Fibroblast of pulmonary artery (primary cell): ENCODE results near the gene STRADB.
A peak's percentile ranks its signal among the peaks of the same experiment; 100 is the strongest.

Experiments
- DNase-seq: peaks from one replicate; pipeline ENCODE4 v3.0.0-alpha.2; 2010; ENCODE audit warnings: low read depth
- H3K4me3 ChIP-seq: replicated peaks from 2 replicates; pipeline ENCODE4 v1.5.1; 2011; ENCODE audit warnings: low read depth, mild to moderate bottlenecking, control low read depth, low read length, moderate library complexity
- CTCF ChIP-seq: IDR thresholded peaks from 2 replicates; pipeline ENCODE4 v1.5.1; 2011; ENCODE audit warnings: mild to moderate bottlenecking, control low read depth, low read length, inconsistent platforms; ENCODE audit errors: missing control alignments

STRADB gene

GRCh38 chr2:201452922-201453643, 1.5 kb downstream of the STRADB start:
- no peak for TF ChIP-seq CTCF
- peak overlapping the region; percentile 92 for H3K4me3 ChIP-seq
- no peak for DNase-seq

GRCh38 chr2:201458381-201458780, 6.8 kb downstream of the STRADB start:
- H3K4me3 ChIP-seq, result no peak overlapping the region
- no peak for TF ChIP-seq CTCF
- DNase-seq, result no peak

- no peak for TF ChIP-seq CTCF
- H3K4me3 ChIP-seq, result no peak overlapping the region
- no peak for DNase-seq
Observed at GRCh38 chr2:201460532-201460931, 9.0 kb downstream of the STRADB start.

- no peak for DNase-seq
- no peak overlapping the region for H3K4me3 ChIP-seq
- TF ChIP-seq CTCF, result no peak
Observed at GRCh38 chr2:201464547-201464946, 13.0 kb downstream of the STRADB start.

GRCh38 chr2:201465524-201465971, 14.0 kb downstream of the STRADB start:
- H3K4me3 ChIP-seq, result no peak overlapping the region
- TF ChIP-seq CTCF, result no peak

GRCh38 chr2:201466050-201466675, 14.6 kb downstream of the STRADB start:
- no peak overlapping the region for H3K4me3 ChIP-seq
- peak; percentile 70 for DNase-seq
- no peak for TF ChIP-seq CTCF

More at GRCh38 chr2:201465524-201465971, 14.0 kb downstream of the STRADB start:
- DNase-seq, result no peak

GRCh38 chr2:201467666-201468065, 16.1 kb downstream of the STRADB start:
- no peak for TF ChIP-seq CTCF
- H3K4me3 ChIP-seq, result no peak overlapping the region
- DNase-seq, result no peak
